ENCODE measurements around the gene VPS13D.

VPS13D gene

DNA sequence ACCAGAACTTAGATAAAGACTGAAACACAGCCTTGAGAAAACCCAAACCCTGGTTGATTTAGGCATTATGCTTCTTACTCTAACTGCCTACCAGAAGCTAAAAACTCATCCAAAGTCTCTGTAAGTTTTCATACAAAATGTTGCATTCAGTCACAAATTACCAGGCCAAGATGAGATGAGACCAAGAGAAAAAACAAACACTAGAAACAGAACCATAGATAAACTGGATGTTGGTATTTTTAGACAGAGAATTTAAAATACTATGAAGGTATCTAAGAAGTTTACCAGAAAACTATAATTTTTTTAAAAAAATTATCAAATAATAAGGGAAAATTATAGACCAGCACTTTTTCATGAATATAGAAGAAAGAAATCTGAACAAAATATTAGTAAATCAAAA lies 180.5 kb downstream of the VPS13D start:
- no peak for DNase-seq

DNA sequence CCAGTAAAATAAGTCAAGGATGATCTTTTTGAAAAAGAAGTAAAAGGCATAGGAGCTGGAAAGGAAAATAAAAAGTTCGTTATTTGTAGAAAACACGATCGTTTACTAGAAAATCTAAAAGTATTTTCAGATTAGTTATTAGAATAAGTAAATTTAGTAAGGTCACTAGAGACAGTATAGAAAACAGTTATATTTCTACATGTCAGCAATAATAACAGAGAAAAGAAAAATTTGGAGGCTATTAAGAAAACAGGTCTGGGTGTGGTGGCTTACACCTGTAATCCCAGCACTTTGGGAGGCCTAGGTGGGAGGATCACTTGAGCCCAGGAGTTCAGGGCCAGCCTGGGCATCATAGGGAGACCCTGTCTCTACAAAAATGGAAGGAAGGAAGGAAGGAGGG lies 181.3 kb downstream of the VPS13D start:
- no peak for DNase-seq

GRCh38 chr1:12411747-12412146 lies 181.9 kb downstream of the VPS13D start:
- no peak for DNase-seq

DNA sequence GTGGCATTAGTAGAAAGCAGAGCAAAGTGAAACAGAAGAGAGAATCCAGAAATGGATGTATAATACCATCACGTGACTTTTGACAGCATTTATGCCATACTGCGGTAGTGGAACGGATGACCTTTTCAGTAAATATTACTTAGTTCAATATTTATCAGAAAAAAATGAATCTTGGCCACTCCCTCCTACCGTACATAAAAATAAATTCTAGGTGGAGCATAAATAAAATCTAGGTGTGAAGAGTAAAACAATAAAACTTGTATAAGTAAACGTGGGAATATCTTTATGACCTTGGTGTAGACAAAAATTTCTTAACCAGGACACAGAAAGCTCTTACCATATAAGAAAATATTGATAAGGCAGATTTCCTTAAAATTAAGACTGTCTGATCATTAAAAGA lies 182.6 kb downstream of the VPS13D start:
- DNase-seq: no peak

DNA sequence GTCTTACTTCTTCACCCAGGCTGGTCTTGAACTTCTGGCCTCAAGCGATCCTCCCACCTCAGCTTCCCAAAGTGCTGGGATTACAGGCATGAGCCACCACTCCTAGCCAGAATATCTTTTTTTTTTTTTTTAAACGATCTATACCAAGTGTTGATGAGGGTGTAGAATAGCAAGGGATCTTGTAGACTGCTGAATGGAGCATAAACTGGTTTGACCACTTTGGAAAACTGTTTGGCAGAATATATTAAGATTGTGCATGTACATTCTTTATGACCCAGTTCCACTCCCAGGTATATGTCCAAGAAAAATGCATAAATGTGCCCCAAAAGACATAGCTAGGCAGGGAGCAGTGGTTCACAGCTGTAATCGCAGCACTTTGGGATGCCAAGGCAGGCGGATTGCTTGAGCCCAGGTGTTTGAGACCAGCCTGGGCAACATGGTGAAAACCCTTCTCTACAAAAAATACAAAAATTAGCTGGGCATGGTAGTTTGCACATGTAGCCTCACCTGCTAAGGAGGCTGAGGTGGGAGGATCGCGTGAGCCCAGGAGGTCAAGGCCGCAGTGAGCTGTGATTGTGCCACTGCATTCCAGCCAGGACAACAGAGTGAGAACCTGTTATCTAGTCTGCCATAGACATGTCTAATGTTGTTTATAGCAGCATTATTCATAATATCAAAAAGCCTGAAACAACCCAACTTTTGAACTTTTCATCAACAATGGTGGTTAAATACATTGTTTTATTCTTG lies 184.0 kb downstream of the VPS13D start:
- no peak for DNase-seq

DNA sequence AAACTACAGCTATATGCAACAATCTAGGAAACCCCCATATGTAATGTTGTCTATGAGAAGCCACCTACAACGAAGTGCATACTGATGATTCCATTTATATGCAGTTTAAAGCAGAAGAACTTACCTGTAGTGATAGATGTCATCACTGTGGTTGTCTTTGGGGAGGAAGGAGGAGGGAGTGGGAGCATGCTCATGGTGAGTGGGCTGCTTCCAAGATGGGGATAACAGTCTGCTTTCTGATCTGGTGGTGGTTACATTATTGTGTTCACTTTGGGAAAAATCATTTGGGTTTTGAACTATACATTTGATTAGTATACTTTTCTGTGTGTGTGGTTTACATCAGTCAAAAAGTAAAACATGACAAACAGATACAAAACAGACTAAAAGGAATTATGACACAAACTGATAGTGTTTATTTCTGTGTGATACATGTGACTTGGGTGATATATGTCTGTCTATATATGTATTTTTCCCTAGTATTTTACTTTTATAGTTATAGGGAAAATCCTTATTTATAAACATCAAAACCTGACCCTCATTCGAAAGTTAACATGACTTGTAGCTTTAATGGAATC lies 184.7 kb downstream of the VPS13D start:
- no peak for DNase-seq

DNA sequence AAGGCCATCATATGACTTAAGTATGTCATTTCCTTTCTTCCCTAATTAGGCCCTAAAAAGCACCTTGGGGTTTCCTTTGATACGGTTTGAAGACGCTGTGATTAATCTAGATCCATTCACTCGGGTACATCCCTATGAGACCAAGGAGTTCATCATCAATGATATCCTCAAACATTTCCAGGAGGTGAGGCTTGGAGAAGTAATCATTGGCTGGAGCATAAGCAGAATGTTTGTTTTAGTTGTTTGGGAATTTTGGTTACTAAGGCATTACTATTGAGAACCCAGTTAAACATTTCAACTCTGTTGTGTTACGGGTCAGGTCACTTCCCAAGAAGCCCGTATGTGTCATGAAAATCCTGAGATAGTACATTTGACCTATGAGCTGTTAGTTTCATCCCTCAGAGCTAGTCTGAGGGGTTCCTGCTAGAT lies 185.2 kb downstream of the VPS13D start:
- DNase-seq: no peak

- no peak for DNase-seq
These were observed 186.3 kb downstream of the VPS13D start for GRCh38 chr1:12416101-12416500.

DNA sequence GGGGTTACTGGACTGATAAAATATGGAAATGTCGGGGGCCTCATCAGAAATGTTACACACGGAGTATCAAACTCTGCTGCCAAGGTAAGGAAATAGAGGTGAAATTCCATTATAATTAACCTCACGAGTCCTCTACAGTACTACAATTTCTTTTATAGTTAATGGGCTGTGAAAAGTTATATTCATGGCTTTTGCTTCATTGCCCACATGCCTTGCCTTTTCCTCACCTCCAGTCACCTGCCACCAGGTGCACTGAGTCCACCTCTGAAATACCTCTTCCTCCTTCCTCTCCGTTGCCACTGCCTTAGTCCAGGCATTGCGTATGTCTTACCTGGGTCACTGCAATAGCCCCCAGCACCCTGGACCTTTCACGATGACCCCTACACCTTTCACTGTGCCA lies 186.9 kb downstream of the VPS13D start:
- no peak for DNase-seq

DNA sequence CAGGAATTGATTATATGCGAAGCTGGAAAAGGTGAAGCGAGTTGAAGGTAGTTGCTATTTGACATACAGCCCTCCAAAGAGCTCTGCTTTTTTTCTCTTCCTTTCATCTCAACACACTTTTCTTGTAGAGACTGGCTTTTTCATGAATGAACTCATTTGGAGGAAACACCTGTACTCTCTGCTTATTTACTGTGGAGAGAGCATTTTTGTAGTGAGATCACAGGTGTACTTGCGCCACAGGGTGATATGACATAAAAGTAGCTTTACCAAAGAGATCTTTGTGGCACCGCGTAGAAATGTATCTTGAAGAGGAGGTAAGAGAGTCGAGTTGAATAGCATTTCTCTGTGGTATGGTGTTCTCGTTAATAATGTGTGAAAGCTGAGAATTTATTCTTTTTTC lies 187.6 kb downstream of the VPS13D start:
- no peak for DNase-seq

- DNase-seq: no peak
These were observed 190.3 kb downstream of the VPS13D start for GRCh38 chr1:12420171-12420570.

- no peak for DNase-seq
These were observed 192.7 kb downstream of the VPS13D start for GRCh38 chr1:12422488-12422887.

GRCh38 chr1:12424087-12424529 lies 194.3 kb downstream of the VPS13D start:
- no peak for DNase-seq

GRCh38 chr1:12424793-12425192 lies 195.0 kb downstream of the VPS13D start:
- DNase-seq: no peak

GRCh38 chr1:12426030-12426429 lies 196.2 kb downstream of the VPS13D start:
- no peak for DNase-seq

DNA sequence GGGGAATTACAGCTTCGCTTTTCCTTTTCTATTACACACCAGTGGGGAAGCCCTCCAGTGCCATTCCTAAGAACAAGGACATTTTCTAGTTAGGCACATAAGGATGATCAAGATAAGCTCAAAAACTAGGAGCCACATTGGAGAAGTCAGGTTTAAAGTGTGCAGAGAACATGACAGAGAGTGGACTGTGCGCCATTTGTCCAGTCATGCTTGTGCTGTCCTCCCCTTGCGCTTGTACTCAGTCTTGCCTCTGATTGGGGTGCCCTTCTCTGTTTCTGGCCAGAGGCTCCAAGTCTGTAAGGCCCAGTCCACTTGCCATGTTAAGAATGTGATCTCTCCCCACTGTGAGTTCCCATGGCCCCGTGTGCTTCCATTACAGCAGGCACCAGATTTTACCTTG lies 198.5 kb downstream of the VPS13D start:
- DNase-seq: no peak

DNA sequence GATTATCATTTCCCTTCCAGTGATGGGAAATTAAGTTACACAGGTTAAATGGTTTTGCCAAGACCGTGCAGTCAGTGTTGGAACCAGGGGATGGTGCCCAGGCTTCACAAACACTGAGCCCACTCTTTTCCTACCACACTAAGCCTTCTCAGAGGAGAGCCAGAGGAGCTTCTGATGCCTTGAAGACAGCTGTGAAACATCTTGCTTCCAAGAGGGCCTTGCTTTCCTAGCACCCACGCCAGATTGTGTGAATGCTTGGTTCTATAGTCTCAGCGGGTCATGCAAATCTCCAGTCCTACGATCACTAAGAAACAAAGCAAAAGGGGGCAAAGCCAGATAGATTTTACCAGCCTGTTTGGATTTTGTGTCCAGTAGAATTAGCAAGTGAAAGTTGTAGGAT lies 200.7 kb downstream of the VPS13D start:
- no peak for DNase-seq

- DNase-seq: no peak
These were observed 203.1 kb downstream of the VPS13D start for GRCh38 chr1:12432897-12433296.

GRCh38 chr1:12433323-12434053 lies 203.7 kb downstream of the VPS13D start:
- no peak for DNase-seq

- peak; percentile 46 for DNase-seq
These were observed 204.3 kb downstream of the VPS13D start for GRCh38 chr1:12434174-12434573.

DNA sequence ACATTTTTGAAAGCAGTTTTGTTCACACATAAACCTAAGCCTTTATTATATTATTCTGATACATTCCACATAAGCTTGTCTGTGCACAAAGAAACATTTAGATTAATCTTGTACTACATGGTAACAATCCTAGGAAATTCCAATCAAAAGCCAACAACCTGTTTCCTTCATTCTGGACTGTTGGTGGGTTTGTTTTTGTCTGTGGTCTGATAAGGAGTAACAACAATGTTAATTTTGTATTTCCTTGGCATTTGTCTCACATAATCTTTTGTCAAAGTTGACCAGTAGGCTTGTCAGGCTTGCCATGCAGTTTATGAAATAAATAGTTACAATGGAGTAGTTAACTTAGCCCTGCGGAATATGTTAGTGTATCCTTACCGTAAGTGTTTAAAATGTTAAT lies 204.9 kb downstream of the VPS13D start:
- DNase-seq: no peak

- no peak for DNase-seq
These were observed 206.0 kb downstream of the VPS13D start for GRCh38 chr1:12435639-12436344.

DNA sequence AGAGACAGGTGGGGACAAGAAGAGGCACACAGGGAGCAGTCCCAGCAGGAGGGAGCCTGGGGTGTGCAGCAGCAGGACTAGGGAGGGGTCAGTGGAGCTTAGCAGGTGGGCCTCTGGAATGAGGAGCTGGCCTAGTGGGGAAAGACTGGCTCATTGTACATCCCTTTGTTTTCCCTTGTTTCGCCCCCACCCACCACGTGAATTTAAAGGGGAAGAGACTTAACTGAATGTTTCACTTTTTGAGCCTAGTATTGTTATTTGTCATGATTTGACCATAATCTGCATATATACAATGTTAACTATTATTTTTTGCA lies 206.5 kb downstream of the VPS13D start:
- no peak for DNase-seq
